ENCODE results near the gene RGS14.

Gene RGS14

GRCh38 chr5:177317959-177318377 is 39.8 kb upstream of the RGS14 start:
- DNase-seq (ENCODE audit: low read depth in 2 of 2) = peak; percentile 88 to 89
- TF ChIP-seq CTCF (IDR thresholded peaks at IDR 0.05; ENCODE audit: low read depth, low read length) = peak; percentile 87
- no peak overlapping the region for H3K4me3 ChIP-seq (replicated peaks in 1 of 2; ENCODE audit: low read depth in 2 of 2, low read length in 2 of 2)

GRCh38 chr5:177319913-177320588 is 37.7 kb upstream of the RGS14 start:
- DNase-seq (ENCODE audit: low read depth in 2 of 2) = no peak

GRCh38 chr5:177320879-177321278 is 36.8 kb upstream of the RGS14 start:
- no peak for DNase-seq (ENCODE audit: low read depth in 2 of 2)
- no peak for TF ChIP-seq CTCF (IDR thresholded peaks at IDR 0.05; ENCODE audit: low read depth, low read length)

More at GRCh38 chr5:177319913-177320588, 37.7 kb upstream of the RGS14 start:
- H3K4me3 ChIP-seq (replicated peaks in 1 of 2; ENCODE audit: low read depth in 2 of 2, low read length in 2 of 2) = no peak overlapping the region
- no peak for TF ChIP-seq CTCF (IDR thresholded peaks at IDR 0.05; ENCODE audit: low read depth, low read length)

GRCh38 chr5:177325868-177326381 is 31.8 kb upstream of the RGS14 start:
- H3K4me3 ChIP-seq (replicated peaks in 1 of 2; ENCODE audit: low read depth in 2 of 2, low read length in 2 of 2) = no peak overlapping the region
- DNase-seq (ENCODE audit: low read depth in 2 of 2) = no peak
- no peak for TF ChIP-seq CTCF (IDR thresholded peaks at IDR 0.05; ENCODE audit: low read depth, low read length)

More at GRCh38 chr5:177320879-177321278, 36.8 kb upstream of the RGS14 start:
- H3K4me3 ChIP-seq (replicated peaks in 1 of 2; ENCODE audit: low read depth in 2 of 2, low read length in 2 of 2) = no peak overlapping the region

GRCh38 chr5:177327539-177328522 is 29.9 kb upstream of the RGS14 start:
- DNase-seq (ENCODE audit: low read depth in 2 of 2) = peak; percentile 78 to 83
- TF ChIP-seq CTCF (IDR thresholded peaks at IDR 0.05; ENCODE audit: low read depth, low read length) = peak; percentile 21
- no peak overlapping the region for H3K4me3 ChIP-seq (replicated peaks in 1 of 2; ENCODE audit: low read depth in 2 of 2, low read length in 2 of 2)

- H3K4me3 ChIP-seq (replicated peaks in 1 of 2; ENCODE audit: low read depth in 2 of 2, low read length in 2 of 2) = no peak overlapping the region
- DNase-seq (ENCODE audit: low read depth in 2 of 2) = no peak
- TF ChIP-seq CTCF (IDR thresholded peaks at IDR 0.05; ENCODE audit: low read depth, low read length) = no peak
Observed at GRCh38 chr5:177328545-177329231, 29.0 kb upstream of the RGS14 start.

Measured in cardiac fibroblast (primary cell).